Aorta (tissue), 5 donors: Measurements from ENCODE around the gene MAF. TPM values are rescaled to one million over a fixed set of nuclear protein-coding genes. Genes with fewer than 3 reads are reported as not detected.

ENCODE experiments used
- ATAC-seq: fragments of 200-7000 bp; cut with Tn5 transposase; one replicate; pipeline ENCODE4 v1.9.1; 2022; ENCODE audit warnings: moderate library complexity; ENCODE audit not compliant: low FRiP score
- DNase-seq, 2 donors: peaks; one replicate each; pipeline ENCODE4 v3.0.0-alpha.2; 2020
- H3K27ac ChIP-seq, 2 donors: one replicate each; pipeline ENCODE4 v1.5.1; 2013; ENCODE audit warnings: low read length in 2 of 2, mild to moderate bottlenecking in 2 of 2, moderate library complexity in 2 of 2, control low read depth in 1 of 2, inconsistent platforms in 1 of 2, low read depth in 1 of 2
- H3K27me3 ChIP-seq, 2 donors: one replicate each; pipeline ENCODE4 v1.6.1; 2013; ENCODE audit warnings: control low read depth in 1 of 2, low read length in 1 of 2, mild to moderate bottlenecking in 1 of 2, moderate library complexity in 1 of 2; ENCODE audit not compliant: insufficient read depth in 2 of 2, control insufficient read depth in 1 of 2
- H3K36me3 ChIP-seq, 2 donors: one replicate each; pipeline ENCODE4 v1.6.1; 2013; ENCODE audit warnings: control low read depth in 1 of 2, low read length in 1 of 2, mild to moderate bottlenecking in 1 of 2; ENCODE audit not compliant: insufficient read depth in 2 of 2, control insufficient read depth in 1 of 2
- H3K4me1 ChIP-seq, 2 donors: one replicate each; pipeline ENCODE4 v1.6.1; 2013; ENCODE audit warnings: low read length in 2 of 2, control low read depth in 1 of 2, mild to moderate bottlenecking in 1 of 2, moderate library complexity in 1 of 2; ENCODE audit not compliant: insufficient read depth in 2 of 2, control insufficient read depth in 1 of 2
- H3K4me3 ChIP-seq, 2 donors: one replicate each; pipeline ENCODE4 v1.5.1; 2013; ENCODE audit warnings: low read length in 2 of 2, control low read depth in 1 of 2, mild to moderate bottlenecking in 1 of 2
- H3K9me3 ChIP-seq: one replicate; pipeline ENCODE4 v1.6.1; 2013; ENCODE audit warnings: mild to moderate bottlenecking, low read length; ENCODE audit not compliant: control insufficient read depth
- WGBS, 2 donors: extraction: QIAGEN DNeasy Blood & Tissue Kit; methylation state at CpG; one replicate each; pipeline ENCODE4 v1.1.7; 2013; 5-methylcytosine and 5-hydroxymethylcytosine counted together
- intact Hi-C, 2 donors: fragments of 100-400 bp; cut with DNase I; formaldehyde crosslinking; loops; one replicate each; pipeline versions ENCODE4 v1.14.2 to v1.15.0; 2022
- polyA plus RNA-seq, 2 donors: library from polyadenylated mRNA; stranded (reverse); fragments of 200-250 nt; gene quantifications; one replicate each; pipeline ENCODE4 v1.2.3, GENCODE V29; 2013
- total RNA-seq, 2 donors: library from RNA; stranded (reverse); fragmentation: NEBNext Ultra II Directional; extraction: Animal tissue kit (Norgen Biotek cat#: 25700); gene quantifications; one replicate each; pipeline ENCODE4 v1.2.1, GENCODE V29; 2021
- donor health status: healthy with polysubstance abuse.
- donor health status: Bipolar disorder and iron deficiency.
- donor health status: DM: no; HTN: no; CAD: no.
- donor health status: DM: no; HTN: no; CAD: no.
- donor health status: DM: yes; HTN: yes; CAD: no.

MAF gene
- total and polyA plus RNA-seq, 4 donors: 12.6 to 109 (median 40.5) TPM

- no peaks in the 10 kb centered on the region for H3K36me3 ChIP-seq
- WGBS, 2 donors: 0 to 1% methylated on average over 49 to 51 of the region's 51 CpGs
- no peaks in the 10 kb centered on the region for H3K9me3 ChIP-seq
- DNase-seq (peak; percentile 78 to 81), ATAC-seq (peak; percentile 2)
- H3K27ac ChIP-seq: no peak overlapping the region
- no peaks in the 10 kb centered on the region for H3K4me1 ChIP-seq
- intact Hi-C loops: loop anchor here in 1 of 2 donors (10.0 kb wide), 1 partner anchor 1474 kb away; no protein-coding TSS in a partner anchor
- H3K27me3 ChIP-seq: no peaks in the 10 kb centered on the region
- H3K4me3 ChIP-seq: peak overlapping the region; percentile 73 to 89
Observed at GRCh38 chr16:79598348-79599181, 2.0 kb downstream of the MAF start.

GRCh38 chr16:79598063-79598347 lies 2.5 kb downstream of the MAF start:
- WGBS, 2 donors: 2 to 8% methylated on average over 3 of the region's 3 CpGs
- Histone ChIP-seq H3K9me3 (no peaks in the 10 kb centered on the region), H3K4me3 (peak overlapping the region; percentile 73 to 89), H3K27me3 (no peaks in the 10 kb centered on the region), H3K27ac (no peak overlapping the region), H3K36me3 (no peaks in the 10 kb centered on the region), H3K4me1 (no peaks in the 10 kb centered on the region)
- DNase-seq (no peak), ATAC-seq (no peak)
- intact Hi-C loops: loop anchor here in 1 of 2 donors (10.0 kb wide), 1 partner anchor 1473 kb away; no protein-coding TSS in a partner anchor

GRCh38 chr16:79597277-79598062 lies 3.1 kb downstream of the MAF start:
- H3K36me3 ChIP-seq: no peaks in the 10 kb centered on the region
- H3K4me1 ChIP-seq: no peaks in the 10 kb centered on the region
- H3K27ac ChIP-seq: no peak overlapping the region
- H3K4me3 ChIP-seq: peak overlapping the region; percentile 73 to 89
- H3K9me3 ChIP-seq: no peaks in the 10 kb centered on the region
- 3 to 5% methylated on average over 5 of the region's 5 CpGs for WGBS, 2 donors
- DNase-seq: no peak
- ATAC-seq: no peak
- no peaks in the 10 kb centered on the region for H3K27me3 ChIP-seq
- intact Hi-C loops: loop anchor here in 1 of 2 donors (10.0 kb wide), 1 partner anchor 1473 kb away; no protein-coding TSS in a partner anchor

- no peak for DNase-seq
- H3K27ac ChIP-seq: no peak overlapping the region
- WGBS, 2 donors: 80 to 81% methylated on average over 7 of the region's 7 CpGs
- no peak for ATAC-seq
- H3K27me3 ChIP-seq: no peaks in the 10 kb centered on the region
- no peaks in the 10 kb centered on the region for H3K36me3 ChIP-seq
- no peak overlapping the region for H3K4me3 ChIP-seq
- no peaks in the 10 kb centered on the region for H3K4me1 ChIP-seq
- no peaks in the 10 kb centered on the region for H3K9me3 ChIP-seq
- intact Hi-C loops: loop anchor here in 1 of 2 donors (10.0 kb wide), 1 partner anchor 1471 kb away; no protein-coding TSS in a partner anchor
Observed at GRCh38 chr16:79595931-79596450, 4.5 kb downstream of the MAF start.

GRCh38 chr16:79595231-79595641 lies 5.3 kb downstream of the MAF start:
- ATAC-seq (no peak), DNase-seq (no peak)
- 28 to 42% methylated on average over 5 of the region's 5 CpGs for WGBS, 2 donors
- Histone ChIP-seq H3K27ac (no peak overlapping the region), H3K4me3 (no peak overlapping the region), H3K9me3 (no peaks in the 10 kb centered on the region), H3K4me1 (no peaks in the 10 kb centered on the region), H3K36me3 (no peaks in the 10 kb centered on the region), H3K27me3 (no peaks in the 10 kb centered on the region)
- intact Hi-C loops: loop anchor here in 1 of 2 donors (10.0 kb wide), 1 partner anchor 1470 kb away; no protein-coding TSS in a partner anchor

GRCh38 chr16:79593754-79594153 lies 6.8 kb downstream of the MAF start:
- ATAC-seq (no peak), DNase-seq (no peak)
- intact Hi-C loops: loop anchor here in 1 of 2 donors (10.0 kb wide), 1 partner anchor 1469 kb away; no protein-coding TSS in a partner anchor
- Histone ChIP-seq H3K4me1 (no peaks in the 10 kb centered on the region), H3K27ac (no peak overlapping the region), H3K27me3 (no peaks in the 10 kb centered on the region), H3K36me3 (no peaks in the 10 kb centered on the region), H3K4me3 (no peak overlapping the region), H3K9me3 (no peaks in the 10 kb centered on the region)
- WGBS, 2 donors: 87 to 92% methylated on average over 8 of the region's 8 CpGs

- WGBS, 2 donors: 94% methylated on average over 7 of the region's 7 CpGs
- Histone ChIP-seq H3K4me3 (no peak overlapping the region), H3K9me3 (no peaks in the 10 kb centered on the region), H3K27ac (no peak overlapping the region), H3K36me3 (no peaks in the 10 kb centered on the region), H3K27me3 (no peaks in the 10 kb centered on the region), H3K4me1 (no peaks in the 10 kb centered on the region)
- no peak for ATAC-seq
- intact Hi-C loops: loop anchor here in 1 of 2 donors (10.0 kb wide), 1 partner anchor 1468 kb away; no protein-coding TSS in a partner anchor
- DNase-seq: no peak
Observed at GRCh38 chr16:79593074-79593531, 7.4 kb downstream of the MAF start.

GRCh38 chr16:79592186-79592585 lies 8.4 kb downstream of the MAF start:
- H3K9me3 ChIP-seq: no peaks in the 10 kb centered on the region
- no peaks in the 10 kb centered on the region for H3K36me3 ChIP-seq
- H3K27me3 ChIP-seq: no peaks in the 10 kb centered on the region
- H3K4me3 ChIP-seq: no peak overlapping the region
- intact Hi-C loops: loop anchor here in 1 of 2 donors (10.0 kb wide), 1 partner anchor 1467 kb away; no protein-coding TSS in a partner anchor
- WGBS, 2 donors: 95% methylated on average over 4 of the region's 4 CpGs
- H3K27ac ChIP-seq: no peak overlapping the region
- no peak for DNase-seq
- no peaks in the 10 kb centered on the region for H3K4me1 ChIP-seq
- no peak for ATAC-seq
